ENCODE data around the gene PCDHA8.

- TF ChIP-seq CTCF (IDR thresholded peaks at IDR 0.05) (peak in 5 of 7 experiments; percentile 8 to 35 (median 20)), POLR2A (IDR thresholded peaks at IDR 0.05) (no peak)
Measured at GRCh38 chr5:140801494-140801841, 39.5 kb upstream of the PCDHA8 start.

Measured in body of pancreas (tissue), 4 donors.